ENCODE results near the gene FAM131C.
"Not testable (repeated sequence)": the region's sequence is repeated elsewhere in the genome, so short reads cannot be mapped to it uniquely, and the experiment has no call there.

FAM131C gene

GRCh38 chr1:16043950-16044349 lies 29.5 kb downstream of the FAM131C start:
- no peak overlapping the region for H3K27ac ChIP-seq (replicated peaks)
- peaks cover 7% of the 10 kb centered on the region for H3K27me3 ChIP-seq (ENCODE audit: insufficient read depth, poor library complexity, severe bottlenecking)
- no peak overlapping the region for H3K4me3 ChIP-seq (replicated peaks; ENCODE audit: insufficient read depth, low read length)
- no peak for TF ChIP-seq CTCF (IDR thresholded peaks at IDR 0.05; ENCODE audit: insufficient read depth, low read length)
- no peak for TF ChIP-seq REST (IDR thresholded peaks at IDR 0.05; ENCODE audit: insufficient replicate concordance, low read depth)
- no peak for DNase-seq (ENCODE audit: low read depth in 1 of 2, low spot score in 1 of 2)

- Histone ChIP-seq H3K4me3 (replicated peaks; ENCODE audit: insufficient read depth, low read length) (no peak within 1 kb of the TSS), H3K27me3 (ENCODE audit: insufficient read depth, poor library complexity, severe bottlenecking) (peaks cover 3% of the 10 kb centered on the region), H3K27ac (replicated peaks) (no peak within 1 kb of the TSS)
- DNase-seq (ENCODE audit: low read depth in 1 of 2, low spot score in 1 of 2) = no peak
- no peak for TF ChIP-seq REST (IDR thresholded peaks at IDR 0.05; ENCODE audit: insufficient replicate concordance, low read depth)
- no peak for TF ChIP-seq POLR2AphosphoS5 (IDR thresholded peaks at IDR 0.05; ENCODE audit: low read depth)
- TF ChIP-seq CTCF (IDR thresholded peaks at IDR 0.05; ENCODE audit: insufficient read depth, low read length) = no peak
- no peak for TF ChIP-seq GABPA (IDR thresholded peaks at IDR 0.05; ENCODE audit: low read depth)
- TF ChIP-seq SPI1 (IDR thresholded peaks at IDR 0.05; ENCODE audit: borderline replicate concordance, low read depth) = no peak
Observed at GRCh38 chr1:16043521-16043920, 29.9 kb downstream of the FAM131C start, which contains the start of gene CLCNKB. CLCNKB (plus strand) TSS chr1:16043782; CDS start chr1:16044493, 711 bp downstream.

GRCh38 chr1:16042654-16043053 lies 30.8 kb downstream of the FAM131C start:
- not testable (repeated sequence) for H3K27ac ChIP-seq (replicated peaks); H3K4me3 ChIP-seq (replicated peaks; ENCODE audit: insufficient read depth, low read length); H3K27me3 ChIP-seq (ENCODE audit: insufficient read depth, poor library complexity, severe bottlenecking); DNase-seq (ENCODE audit: low read depth in 1 of 2, low spot score in 1 of 2)

GRCh38 chr1:16042096-16042495 lies 31.4 kb downstream of the FAM131C start:
- TF ChIP-seq REST (IDR thresholded peaks at IDR 0.05; ENCODE audit: insufficient replicate concordance, low read depth) (no peak), CTCF (IDR thresholded peaks at IDR 0.05; ENCODE audit: insufficient read depth, low read length) (no peak), GABPA (IDR thresholded peaks at IDR 0.05; ENCODE audit: low read depth) (no peak), POLR2AphosphoS5 (IDR thresholded peaks at IDR 0.05; ENCODE audit: low read depth) (no peak), SPI1 (IDR thresholded peaks at IDR 0.05; ENCODE audit: borderline replicate concordance, low read depth) (no peak)
- no peak for DNase-seq (ENCODE audit: low read depth in 1 of 2, low spot score in 1 of 2)
- Histone ChIP-seq H3K4me3 (replicated peaks; ENCODE audit: insufficient read depth, low read length) (no peak overlapping the region), H3K27ac (replicated peaks) (no peak overlapping the region), H3K27me3 (ENCODE audit: insufficient read depth, poor library complexity, severe bottlenecking) (peaks cover 2% of the 10 kb centered on the region)
